Stimulated activated CD4-positive, alpha-beta T cell treated with anti-CD3 and anti-CD28 coated beads, Interleukin-2, amount 100 ng/mL, for 48 hours (primary cell): ENCODE measurements around the gene MED10.

Source experiments
- DNase-seq, 2 donors: peaks; one replicate each; pipeline ENCODE4 v3.0.0-alpha.2; 2020

MED10 gene

DNA sequence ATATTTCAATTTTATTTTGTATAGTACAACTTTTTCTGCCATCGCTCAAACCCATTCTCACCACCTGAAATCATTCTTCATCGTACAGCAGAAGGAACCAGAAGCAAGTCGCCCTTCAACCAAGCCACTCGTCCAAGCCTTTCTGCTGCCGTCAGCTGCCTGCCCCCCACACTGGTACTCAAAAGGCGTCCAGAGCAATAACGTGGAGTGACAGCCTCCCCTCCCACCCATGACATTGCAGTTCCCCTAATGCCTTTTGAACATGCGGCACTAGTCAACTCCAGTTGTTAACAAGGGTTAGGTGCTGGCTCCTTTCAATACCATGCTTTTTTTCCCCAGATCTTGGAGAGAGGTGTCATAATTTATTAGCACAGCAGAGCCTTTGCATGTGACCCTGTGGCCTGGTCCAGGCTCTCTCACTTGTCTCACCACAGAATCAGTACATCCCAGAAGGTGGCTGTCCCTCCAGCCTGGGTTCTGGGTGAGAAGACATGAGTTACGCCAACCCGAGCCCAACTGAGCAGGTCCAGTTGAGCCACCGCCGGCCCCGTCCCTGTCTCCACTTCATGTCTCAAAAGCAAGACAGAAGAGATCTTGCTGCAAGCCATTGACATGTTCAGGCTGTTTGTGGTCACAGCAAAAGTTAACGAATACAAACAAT lies 20.4 kb upstream of the MED10 start:
- no peak for DNase-seq

DNA sequence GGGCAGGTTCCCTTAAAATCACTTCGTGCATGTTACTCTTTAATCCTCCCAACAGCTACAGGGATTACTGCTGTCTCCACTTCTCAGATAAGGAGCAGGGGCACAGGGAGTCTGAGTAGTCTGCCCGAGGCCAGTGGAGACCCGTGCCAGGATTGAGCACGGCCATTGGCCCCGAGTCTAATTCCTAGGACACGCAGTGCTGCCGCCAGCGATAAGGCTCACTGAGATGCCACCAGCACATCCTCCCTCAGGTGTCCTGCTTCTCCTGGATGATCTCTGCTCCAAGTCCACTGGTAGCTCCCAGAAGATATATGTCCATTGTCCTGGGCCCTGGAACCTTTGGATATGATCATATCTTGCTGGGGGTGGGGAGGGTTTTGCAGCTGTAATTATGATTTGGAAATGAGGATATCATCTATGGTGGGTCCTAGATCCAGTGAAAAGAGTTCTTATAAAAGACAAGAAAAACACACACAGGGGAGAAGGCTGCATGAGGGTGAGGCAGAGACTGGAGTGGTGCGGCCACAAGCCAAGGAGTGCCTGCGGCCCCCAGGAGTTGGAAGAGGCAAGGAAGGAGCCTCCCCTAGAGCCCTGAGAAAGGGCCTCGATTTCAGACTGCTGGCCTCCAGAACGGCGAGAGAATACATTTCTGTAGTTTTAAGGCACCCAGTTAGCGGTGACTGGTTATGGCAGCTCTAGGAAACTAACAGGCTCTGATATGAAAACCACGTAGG lies 19.4 kb upstream of the MED10 start:
- DNase-seq: no peak

DNA sequence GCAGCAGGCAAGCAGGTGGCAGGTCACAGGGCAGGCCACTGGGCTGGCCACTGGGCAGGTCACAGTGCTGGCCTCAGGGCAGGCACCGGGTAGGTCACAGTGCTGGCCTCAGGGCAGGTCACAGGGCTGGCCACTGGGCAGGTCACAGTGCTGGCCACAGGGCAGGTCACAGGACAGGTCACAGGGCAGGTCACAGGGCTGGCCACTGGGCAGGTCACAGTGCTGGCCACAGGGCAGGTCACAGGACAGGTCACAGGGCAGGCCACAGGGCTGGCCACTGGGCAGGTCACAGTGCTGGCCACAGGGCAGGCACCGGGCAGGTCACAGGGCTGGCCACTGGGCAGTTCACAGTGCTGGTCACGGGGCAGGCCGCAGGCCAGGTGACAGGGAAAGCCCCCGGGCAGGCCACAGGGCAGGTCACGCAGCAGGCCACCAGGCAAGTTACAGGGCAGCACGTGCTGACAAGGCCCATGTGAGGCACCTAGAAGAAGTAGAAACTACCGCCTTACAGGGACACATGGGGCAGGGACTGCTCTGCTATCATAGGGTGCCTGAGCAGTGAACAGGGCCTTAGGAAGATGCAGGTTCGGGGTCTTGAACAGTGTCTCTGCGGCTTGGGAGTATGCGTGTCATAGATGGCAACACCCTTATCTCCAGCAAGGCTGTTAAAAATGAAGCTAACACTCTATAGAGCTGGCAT lies 18.6 kb upstream of the MED10 start:
- no peak for DNase-seq

GRCh38 chr5:6396043-6396442 lies 17.7 kb upstream of the MED10 start:
- no peak for DNase-seq

DNA sequence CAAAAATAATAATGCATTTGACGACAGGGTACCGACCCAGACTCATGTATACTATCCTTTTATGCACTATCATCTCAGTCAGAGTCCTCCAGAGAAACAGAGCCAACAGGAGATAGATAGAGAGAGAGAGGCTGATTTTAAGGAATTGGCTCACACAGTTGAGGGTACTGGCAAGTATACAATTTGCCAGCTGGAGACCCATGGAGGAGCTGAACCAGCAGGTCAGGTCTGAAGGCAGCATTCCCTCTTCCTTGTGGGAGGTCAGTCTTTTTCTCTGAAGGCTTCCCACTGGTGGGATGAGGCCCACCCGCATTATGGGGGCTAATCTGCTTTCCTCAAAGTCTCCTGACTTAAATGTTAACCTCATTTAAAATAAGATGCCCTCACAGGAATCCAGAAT lies 17.3 kb upstream of the MED10 start:
- DNase-seq: no peak

GRCh38 chr5:6395102-6395445 lies 16.7 kb upstream of the MED10 start:
- no peak for DNase-seq

GRCh38 chr5:6394429-6395101 lies 16.2 kb upstream of the MED10 start:
- no peak for DNase-seq

DNA sequence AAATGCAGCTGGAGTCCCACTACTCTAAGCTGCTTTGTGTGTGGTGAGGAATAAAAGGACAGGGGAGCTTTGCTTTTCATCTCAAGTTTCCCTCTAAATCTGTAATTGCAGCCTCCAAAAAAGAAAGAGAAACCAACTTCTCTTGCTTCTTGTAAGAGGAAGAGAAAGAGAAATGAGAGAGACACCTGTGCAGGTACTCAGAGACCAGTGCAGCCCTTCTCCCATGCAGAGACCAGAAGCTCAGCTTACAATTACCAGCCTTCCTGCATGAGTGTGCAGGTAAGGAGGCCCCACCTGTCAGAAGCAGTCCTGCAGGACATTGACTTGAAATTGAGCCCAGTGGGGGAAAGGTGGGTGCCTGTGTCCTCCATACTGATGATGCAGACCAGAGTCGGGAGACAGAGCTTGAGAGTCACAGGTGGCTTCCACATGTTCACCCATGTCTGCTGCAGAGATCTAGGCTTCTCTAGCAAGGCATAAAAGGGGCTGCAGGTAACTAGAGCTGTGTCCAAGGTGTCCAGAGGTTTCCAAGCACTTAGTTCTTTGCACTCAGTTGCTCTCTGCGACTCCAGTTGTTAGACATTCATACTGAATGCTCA lies 15.3 kb upstream of the MED10 start:
- DNase-seq: no peak

DNA sequence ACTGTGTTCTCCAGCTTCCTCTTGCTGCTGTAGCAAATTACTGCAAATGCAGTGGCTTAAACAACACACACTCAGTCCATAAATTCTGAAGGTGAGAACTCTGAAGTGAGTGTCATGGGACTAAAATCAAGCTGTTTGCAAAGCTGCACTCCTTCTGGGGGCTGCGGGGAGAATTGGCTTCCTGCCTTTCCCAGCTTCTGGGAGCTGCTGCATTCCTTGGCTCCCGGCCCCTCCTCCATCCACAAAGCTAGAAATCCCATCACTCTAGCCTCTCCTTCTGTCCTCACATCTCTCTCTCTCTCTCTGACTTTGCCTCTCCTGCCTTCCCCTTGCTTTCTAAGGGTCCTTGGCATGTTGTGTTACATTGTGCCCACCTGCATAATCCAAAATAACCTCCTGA lies 14.2 kb upstream of the MED10 start:
- DNase-seq: no peak

DNA sequence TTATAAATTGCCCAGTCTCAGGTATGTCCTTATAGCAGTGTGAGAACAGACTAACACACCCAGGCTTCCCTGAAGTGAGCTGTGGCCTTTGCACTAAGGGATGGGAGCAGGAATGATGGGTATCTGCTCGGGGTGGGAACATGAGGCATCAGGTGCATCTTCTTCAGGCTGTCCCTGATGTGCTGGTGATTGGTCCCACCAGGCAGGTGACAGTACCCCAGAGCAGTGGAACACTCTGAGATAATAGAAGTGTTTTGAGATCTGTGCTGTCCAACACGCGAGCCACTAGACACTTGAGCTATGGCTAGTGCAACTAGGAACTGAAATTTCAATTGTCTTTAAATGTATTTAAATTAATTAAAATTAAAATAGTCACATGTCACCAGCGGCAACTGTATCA lies 12.8 kb upstream of the MED10 start:
- DNase-seq: no peak

DNA sequence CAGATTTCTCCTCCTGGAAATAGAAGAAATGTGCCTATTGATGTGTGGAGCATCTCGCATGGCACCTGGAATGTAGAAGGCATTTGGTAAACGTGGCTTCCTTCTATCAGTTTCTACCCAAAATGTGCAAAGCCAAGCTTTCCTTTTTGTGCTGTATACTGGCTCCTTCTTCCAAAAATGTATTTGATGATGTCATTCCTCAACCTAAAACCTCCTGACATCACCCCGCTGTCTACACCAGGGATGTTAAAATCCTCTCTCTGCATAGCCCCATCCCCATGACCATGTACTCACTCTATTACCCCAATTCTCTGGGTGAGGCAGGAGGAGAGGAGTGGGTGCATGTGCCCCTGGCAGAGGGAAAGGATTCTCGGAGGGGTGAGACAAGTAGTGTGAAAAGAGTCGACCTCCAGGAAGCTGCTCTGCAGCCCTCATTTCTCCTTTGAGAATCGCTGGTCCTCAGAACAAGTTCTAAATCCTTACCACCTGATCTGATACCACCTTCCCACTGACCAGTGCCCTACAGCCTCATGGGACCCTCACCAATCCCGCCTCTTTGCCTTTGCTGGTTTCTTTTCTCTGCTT lies 11.7 kb upstream of the MED10 start:
- no peak for DNase-seq

GRCh38 chr5:6389397-6389796 lies 11.1 kb upstream of the MED10 start:
- no peak for DNase-seq

DNA sequence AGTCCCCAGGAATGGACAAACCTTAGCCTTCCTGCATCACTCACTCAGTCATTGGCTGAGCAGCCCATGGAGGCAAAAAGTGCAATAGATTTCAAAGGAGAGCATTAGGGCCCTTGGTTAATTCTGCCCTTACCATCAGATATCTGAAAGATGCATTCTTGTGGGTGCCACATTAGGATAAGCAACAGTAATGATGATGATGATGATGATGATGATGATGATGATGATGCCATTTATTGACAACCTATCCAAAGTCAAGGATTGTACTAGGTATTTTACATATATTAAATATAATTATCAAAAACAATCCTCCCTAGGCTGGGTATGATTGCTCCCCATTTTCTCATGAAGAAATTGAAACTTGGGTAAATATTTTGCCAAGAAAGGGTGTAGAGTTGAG lies 9.6 kb upstream of the MED10 start:
- no peak for DNase-seq

- DNase-seq: no peak
Observed at GRCh38 chr5:6386271-6386670, 7.9 kb upstream of the MED10 start.

- DNase-seq: no peak
Observed at GRCh38 chr5:6384856-6385255, 6.5 kb upstream of the MED10 start.

DNA sequence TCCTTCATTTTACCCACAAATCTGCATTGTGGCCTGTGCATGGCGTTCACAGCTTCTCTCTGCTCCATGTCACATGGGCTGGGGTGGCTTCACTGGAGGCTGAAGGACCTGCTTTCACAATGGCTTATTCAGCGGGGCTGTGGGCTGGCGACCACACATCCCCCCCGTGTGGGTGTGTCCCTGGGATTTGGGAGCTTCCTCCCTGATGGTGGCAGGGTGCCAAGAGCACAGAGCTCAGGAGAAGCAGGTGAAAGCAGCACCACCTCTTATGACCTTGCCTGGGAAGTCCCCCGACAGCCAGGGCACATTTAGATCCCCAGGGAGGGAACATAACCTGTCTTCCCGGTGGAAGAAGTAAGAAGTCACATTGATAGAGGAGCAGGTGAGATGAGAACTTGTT lies 5.0 kb upstream of the MED10 start:
- no peak for DNase-seq

GRCh38 chr5:6379246-6379645 lies 899 bp upstream of the MED10 start:
- no peak for DNase-seq

GRCh38 chr5:6378766-6379103 lies 388 bp upstream of the MED10 start:
- DNase-seq: no peak

- no peak for DNase-seq
Observed at GRCh38 chr5:6377582-6377904, 804 bp downstream of the MED10 start.

- no peak for DNase-seq
Observed at GRCh38 chr5:6376974-6377520, 1.3 kb downstream of the MED10 start.

- DNase-seq: no peak
Observed at GRCh38 chr5:6373081-6373846, 5.1 kb downstream of the MED10 start.
